Keratinocyte (primary cell): ENCODE results near the gene ATN1. TPM values are rescaled to one million over a fixed set of nuclear protein-coding genes. Genes with fewer than 3 reads are reported as not detected.

Experiments used
- DNase-seq: peaks from one replicate; pipeline ENCODE4 v3.0.0-alpha.2; 2011; ENCODE audit warnings: low read depth, missing footprints, low spot score
- FAIRE-seq: peaks from 2 replicates; lab custom pipeline; 2011; peaks lifted over from hg19 to GRCh38; lab: Jason Lieb, UNC
- H2AFZ ChIP-seq: 2 replicates; pipeline ENCODE4 v1.6.0; 2012; ENCODE audit warnings: low read length, control low read depth, inconsistent platforms; ENCODE audit not compliant: control insufficient read depth
- H3K27ac ChIP-seq: 2 replicates; pipeline ENCODE4 v1.5.1; 2011; ENCODE audit warnings: low read length; ENCODE audit not compliant: control insufficient read depth, insufficient read depth
- H3K27me3 ChIP-seq: 3 replicates; pipeline ENCODE4 v1.6.0; 2011; ENCODE audit warnings: low read length; ENCODE audit not compliant: control insufficient read depth, insufficient read depth; ENCODE audit errors: extremely low read depth
- H3K36me3 ChIP-seq, 2 experiments: 2 replicates in 1 of 2; 3 replicates in 1 of 2; pipeline ENCODE4 v1.5.1; 2011; ENCODE audit warnings: low read length in 2 of 2, mild to moderate bottlenecking in 1 of 2; ENCODE audit not compliant: control insufficient read depth in 2 of 2, insufficient read depth in 2 of 2; ENCODE audit errors: extremely low read depth in 1 of 2
- H3K4me1 ChIP-seq: 3 replicates; pipeline ENCODE4 v1.5.1; 2011; ENCODE audit warnings: low read length; ENCODE audit not compliant: control insufficient read depth, insufficient read depth; ENCODE audit errors: extremely low read depth
- H3K4me2 ChIP-seq: 3 replicates; pipeline ENCODE4 v1.6.0; 2011; ENCODE audit warnings: low read depth, low read length; ENCODE audit not compliant: control insufficient read depth, insufficient read depth; ENCODE audit errors: extremely low read depth
- H3K4me3 ChIP-seq, 3 experiments: fragments of 200-600 bp in 1 of 3; sonication (generic) in 1 of 3; 2 replicates in 2 of 3; 3 replicates in 1 of 3; pipeline ENCODE4 v1.5.1; 2011 to 2016; ENCODE audit warnings: low read length in 3 of 3, mild to moderate bottlenecking in 3 of 3, control low read depth in 2 of 3, inconsistent platforms in 1 of 3, low read depth in 1 of 3, mixed read lengths in 1 of 3, mixed run types in 1 of 3, moderate library complexity in 1 of 3; ENCODE audit not compliant: control insufficient read depth in 2 of 3, insufficient read depth in 2 of 3; ENCODE audit errors: extremely low read depth in 1 of 3
- H3K79me2 ChIP-seq: 2 replicates; pipeline ENCODE4 v1.6.0; 2012; ENCODE audit warnings: low read length; ENCODE audit not compliant: control insufficient read depth, insufficient read depth
- H3K9ac ChIP-seq: 3 replicates; pipeline ENCODE4 v1.6.0; 2011; ENCODE audit warnings: low read length; ENCODE audit not compliant: control insufficient read depth, insufficient read depth; ENCODE audit errors: extremely low read depth
- H3K9me1 ChIP-seq: 3 replicates; pipeline ENCODE4 v1.6.0; 2011; ENCODE audit warnings: low read length; ENCODE audit not compliant: control insufficient read depth, insufficient read depth; ENCODE audit errors: extremely low read depth
- H3K9me3 ChIP-seq: 2 replicates; pipeline ENCODE4 v1.5.1; 2012; ENCODE audit warnings: low read depth, low read length; ENCODE audit not compliant: control insufficient read depth
- H4K20me1 ChIP-seq: 3 replicates; pipeline ENCODE4 v1.6.0; 2011; ENCODE audit warnings: low read length; ENCODE audit not compliant: control insufficient read depth, insufficient read depth; ENCODE audit errors: extremely low read depth
- EZH2 ChIP-seq: IDR thresholded peaks from one replicate; pipeline ENCODE4 v1.6.1; 2012; ENCODE audit warnings: inconsistent platforms, mild to moderate bottlenecking, low read length, moderate library complexity
- dilution Hi-C: fragments of 300-500 bp; cut with MboI; formaldehyde crosslinking; loops from one replicate; pipeline ENCODE4 v1.7.0; 2020; ENCODE audit warnings: low sequenced_read_pairs; ENCODE audit not compliant: extremely low pct_ligation_motif_present
- polyA plus RNA-seq, 5 experiments: library from polyadenylated mRNA; depleted of rRNA in 3 of 5; stranded (reverse) in 3 of 5; stranded (forward) in 1 of 5; unstranded in 1 of 5; fragments of >200 nt; gene quantifications; 1 replicate in 1 of 5; 2 replicates in 3 of 5; 3 replicates in 1 of 5; pipeline versions ENCODE4 v1.2.1 to v1.2.3, GENCODE V29; 2011 to 2012; ENCODE audit warnings: missing spikeins in 2 of 5, low read depth in 1 of 5, low replicate concordance in 1 of 5
- TF ChIP-seq, protein P1 (sequence below), 3 experiments: IDR thresholded peaks in 1 of 3; conservative IDR thresholded peaks in 1 of 3; optimal IDR thresholded peaks in 1 of 3; 2 replicates in 2 of 3; 3 replicates in 1 of 3; pipeline versions ENCODE3 to v1.5.1; 2011; ENCODE audit warnings: low read length in 3 of 3, mild to moderate bottlenecking in 3 of 3, moderate library complexity in 2 of 3, control low read depth in 1 of 3, inconsistent platforms in 1 of 3; ENCODE audit not compliant: insufficient read depth in 2 of 3; ENCODE audit errors: extremely low read depth in 1 of 3

ATN1 gene
- polyA plus RNA-seq, 1 donor (not counting 4 experiments of a cell fraction or from before 2014, with no cell fraction given) = 6.2 TPM

DNA sequence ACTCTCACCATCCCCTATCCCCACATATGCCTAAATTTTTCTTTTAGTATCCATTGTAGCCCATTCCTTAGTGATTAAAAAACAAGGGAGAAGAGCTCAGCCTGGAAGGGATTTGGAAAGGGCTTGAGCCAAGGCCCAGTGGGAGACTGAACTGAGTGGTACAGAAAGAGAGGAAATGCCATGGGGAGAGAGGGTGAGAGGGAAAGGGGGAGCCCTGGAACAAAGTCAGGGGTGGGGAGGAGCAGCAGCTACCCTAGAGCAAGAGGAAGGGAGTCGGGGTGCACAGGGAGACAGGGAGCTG lies 2.6 kb upstream of the ATN1 start:
- Histone ChIP-seq H3K9me3 (no peaks in the 10 kb centered on the region), H3K4me3 (peak overlapping the region in 2 of 3 experiments; percentile 59 to 65), H3K79me2 (peaks cover 27% of the 10 kb centered on the region), H3K36me3 (no peaks in the 10 kb centered on the region), H3K4me1 (peaks cover 41% of the 10 kb centered on the region), H3K9ac (peak overlapping the region; percentile 60), H2AFZ (peak overlapping the region; percentile 61), H3K4me2 (peak overlapping the region; percentile 92), H3K9me1 (peaks cover 3% of the 10 kb centered on the region), H4K20me1 (peaks cover 4% of the 10 kb centered on the region), H3K27ac (peak overlapping the region; percentile 77), H3K27me3 (no peaks in the 10 kb centered on the region)
- no peak for DNase-seq
- TF ChIP-seq, protein P1, sequence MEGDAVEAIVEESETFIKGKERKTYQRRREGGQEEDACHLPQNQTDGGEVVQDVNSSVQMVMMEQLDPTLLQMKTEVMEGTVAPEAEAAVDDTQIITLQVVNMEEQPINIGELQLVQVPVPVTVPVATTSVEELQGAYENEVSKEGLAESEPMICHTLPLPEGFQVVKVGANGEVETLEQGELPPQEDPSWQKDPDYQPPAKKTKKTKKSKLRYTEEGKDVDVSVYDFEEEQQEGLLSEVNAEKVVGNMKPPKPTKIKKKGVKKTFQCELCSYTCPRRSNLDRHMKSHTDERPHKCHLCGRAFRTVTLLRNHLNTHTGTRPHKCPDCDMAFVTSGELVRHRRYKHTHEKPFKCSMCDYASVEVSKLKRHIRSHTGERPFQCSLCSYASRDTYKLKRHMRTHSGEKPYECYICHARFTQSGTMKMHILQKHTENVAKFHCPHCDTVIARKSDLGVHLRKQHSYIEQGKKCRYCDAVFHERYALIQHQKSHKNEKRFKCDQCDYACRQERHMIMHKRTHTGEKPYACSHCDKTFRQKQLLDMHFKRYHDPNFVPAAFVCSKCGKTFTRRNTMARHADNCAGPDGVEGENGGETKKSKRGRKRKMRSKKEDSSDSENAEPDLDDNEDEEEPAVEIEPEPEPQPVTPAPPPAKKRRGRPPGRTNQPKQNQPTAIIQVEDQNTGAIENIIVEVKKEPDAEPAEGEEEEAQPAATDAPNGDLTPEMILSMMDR (optimal IDR thresholded peaks at IDR 0.05 in 1 of 3, IDR thresholded peaks at IDR 0.05 in 1 of 3, conservative IDR thresholded peaks at IDR 0.05 in 1 of 3; ENCODE audit: extremely low read depth in 1 of 3, insufficient read depth in 2 of 3, low read length in 3 of 3) = no peak
- TF ChIP-seq EZH2 = no peak
- dilution Hi-C loops = no loop called here
- peak; percentile 13 for FAIRE-seq

DNA sequence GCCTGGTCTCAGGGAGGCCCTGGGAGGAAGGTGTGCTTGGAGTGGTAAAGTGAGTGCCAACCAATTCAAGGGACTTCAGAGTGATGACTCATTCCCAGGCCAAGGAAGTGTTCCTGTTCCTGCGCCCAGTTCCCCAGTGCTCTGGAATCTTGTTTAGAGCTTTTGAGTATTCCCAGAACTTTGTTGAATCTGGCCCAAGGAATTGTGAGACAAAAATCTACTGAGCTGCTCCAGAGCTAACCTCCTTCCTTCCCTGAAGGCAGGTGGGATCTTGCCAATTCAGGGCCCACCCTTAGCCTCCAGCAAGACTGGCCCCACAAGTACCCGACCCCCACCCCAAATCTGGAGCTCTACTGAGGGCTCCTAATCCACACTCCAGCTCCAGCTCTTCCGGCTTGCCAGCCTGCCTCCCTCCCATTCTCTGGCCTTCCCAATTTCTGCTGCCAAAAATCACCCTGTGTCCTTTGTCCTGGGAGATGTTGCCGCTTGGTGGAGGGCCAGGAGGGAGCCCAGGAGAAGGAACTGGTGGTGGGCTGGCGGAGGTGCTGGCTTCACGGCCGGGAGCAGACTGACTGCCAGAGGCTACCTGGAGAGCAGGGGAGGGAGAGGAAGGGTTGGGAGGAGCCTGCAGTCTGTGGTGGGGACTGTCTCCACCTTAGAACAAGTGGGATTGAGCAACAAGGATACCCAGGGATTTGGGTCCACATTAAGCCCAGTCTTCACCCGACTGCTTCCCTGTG lies 2.0 kb upstream of the ATN1 start:
- TF ChIP-seq, protein P1 (optimal IDR thresholded peaks at IDR 0.05 in 1 of 3, IDR thresholded peaks at IDR 0.05 in 1 of 3, conservative IDR thresholded peaks at IDR 0.05 in 1 of 3; ENCODE audit: extremely low read depth in 1 of 3, insufficient read depth in 2 of 3, low read length in 3 of 3) = no peak
- no peak for TF ChIP-seq EZH2
- dilution Hi-C loops = no loop called here
- peak overlapping the region; percentile 35 to 65 (median 59) for H3K4me3 ChIP-seq
- DNase-seq (no peak), FAIRE-seq (peak; percentile 97)
- no peaks in the 10 kb centered on the region for H3K36me3 ChIP-seq
- H3K4me2 ChIP-seq = peak overlapping the region; percentile 92
- no peaks in the 10 kb centered on the region for H3K9me3 ChIP-seq
- peaks cover 31% of the 10 kb centered on the region for H3K79me2 ChIP-seq
- H3K27ac ChIP-seq = peak overlapping the region; percentile 77
- peaks cover 4% of the 10 kb centered on the region for H4K20me1 ChIP-seq
- H3K9ac ChIP-seq = peak overlapping the region; percentile 60
- peaks cover 42% of the 10 kb centered on the region for H3K4me1 ChIP-seq
- H3K9me1 ChIP-seq = peaks cover 3% of the 10 kb centered on the region
- peak overlapping the region; percentile 61 for H2AFZ ChIP-seq
- no peaks in the 10 kb centered on the region for H3K27me3 ChIP-seq
